ENCODE measurements around the gene DAPL1.

The DAPL1 gene

GRCh38 chr2:158803506-158803905 is 8.4 kb downstream of the DAPL1 start:
- Histone ChIP-seq H3K4ac (ENCODE audit: low read depth in 1 of 2, low read length in 2 of 2) (no peak overlapping the region), H4K8ac (ENCODE audit: low read length) (no peak overlapping the region), H3K4me2 (ENCODE audit: low read length, poor library complexity, severe bottlenecking) (no peak overlapping the region), H3K23ac (ENCODE audit: low read length in 2 of 2) (no peak overlapping the region), H2AK5ac (ENCODE audit: low read length, severe bottlenecking) (no peak overlapping the region), H2BK5ac (ENCODE audit: low read depth, low read length, poor library complexity, severe bottlenecking) (no peak overlapping the region), H3K36me3 (ENCODE audit: control insufficient read depth in 1 of 2, insufficient read depth in 2 of 2, low read depth in 1 of 2, low read length in 2 of 2) (no peaks in the 10 kb centered on the region), H2BK120ac (ENCODE audit: low read depth, low read length) (no peak overlapping the region), H3K4me1 (ENCODE audit: control insufficient read depth, insufficient read depth, low read depth, low read length) (no peaks in the 10 kb centered on the region), H3K9me3 (ENCODE audit: control insufficient read depth, low read length) (no peaks in the 10 kb centered on the region), H2BK12ac (ENCODE audit: low read length in 2 of 2) (no peak overlapping the region), H2BK15ac (ENCODE audit: low read depth, poor library complexity, severe bottlenecking) (no peak overlapping the region), H3K18ac (ENCODE audit: low read depth in 1 of 2, low read length in 2 of 2) (no peak overlapping the region), H3K27me3 (ENCODE audit: control insufficient read depth in 1 of 2, insufficient read depth in 1 of 2, low read length in 2 of 2) (peaks cover 5 to 12% of the 10 kb centered on the region in 2 experiments), H3K4me3 (ENCODE audit: insufficient read depth in 1 of 2, low read depth in 1 of 2, low read length in 2 of 2) (no peak overlapping the region), H3K9ac (ENCODE audit: low read length) (no peak overlapping the region), H3K14ac (ENCODE audit: low read length in 2 of 2) (no peak overlapping the region), H3K79me1 (replicated peaks; ENCODE audit: low read length, poor library complexity, severe bottlenecking) (no peaks in the 10 kb centered on the region), H4K91ac (ENCODE audit: low read length) (no peak overlapping the region), H2AFZ (ENCODE audit: low read depth, low read length) (no peak overlapping the region), H3K27ac (ENCODE audit: low read length, poor library complexity, severe bottlenecking) (no peak overlapping the region)
- WGBS: 68% methylated on average over 2 of the region's 2 CpGs
- DNase-seq: no peak

- H2AFZ ChIP-seq (ENCODE audit: low read depth, low read length): no peak overlapping the region
- DNase-seq: no peak
- H2BK15ac ChIP-seq (ENCODE audit: low read depth, poor library complexity, severe bottlenecking): no peak overlapping the region
- no peaks in the 10 kb centered on the region for H3K9me3 ChIP-seq (ENCODE audit: control insufficient read depth, low read length)
- no peak overlapping the region for H3K23ac ChIP-seq (ENCODE audit: low read length in 2 of 2)
- WGBS: 96% methylated on average over 2 of the region's 4 CpGs
- no peak overlapping the region for H3K14ac ChIP-seq (ENCODE audit: low read length in 2 of 2)
- no peaks in the 10 kb centered on the region for H3K36me3 ChIP-seq (ENCODE audit: control insufficient read depth in 1 of 2, insufficient read depth in 2 of 2, low read depth in 1 of 2, low read length in 2 of 2)
- H3K27ac ChIP-seq (ENCODE audit: low read length, poor library complexity, severe bottlenecking): no peak overlapping the region
- no peaks in the 10 kb centered on the region for H3K79me1 ChIP-seq (replicated peaks; ENCODE audit: low read length, poor library complexity, severe bottlenecking)
- H3K4ac ChIP-seq (ENCODE audit: low read depth in 1 of 2, low read length in 2 of 2): no peak overlapping the region
- H2BK120ac ChIP-seq (ENCODE audit: low read depth, low read length): no peak overlapping the region
- no peak overlapping the region for H3K18ac ChIP-seq (ENCODE audit: low read depth in 1 of 2, low read length in 2 of 2)
- no peak overlapping the region for H3K4me2 ChIP-seq (ENCODE audit: low read length, poor library complexity, severe bottlenecking)
- H2BK12ac ChIP-seq (ENCODE audit: low read length in 2 of 2): no peak overlapping the region
- no peak overlapping the region for H4K91ac ChIP-seq (ENCODE audit: low read length)
- H2BK5ac ChIP-seq (ENCODE audit: low read depth, low read length, poor library complexity, severe bottlenecking): no peak overlapping the region
- no peak overlapping the region for H3K9ac ChIP-seq (ENCODE audit: low read length)
- H4K8ac ChIP-seq (ENCODE audit: low read length): no peak overlapping the region
- H3K4me1 ChIP-seq (ENCODE audit: control insufficient read depth, insufficient read depth, low read depth, low read length): no peaks in the 10 kb centered on the region
- H3K4me3 ChIP-seq (ENCODE audit: insufficient read depth in 1 of 2, low read depth in 1 of 2, low read length in 2 of 2): no peak overlapping the region
- H2AK5ac ChIP-seq (ENCODE audit: low read length, severe bottlenecking): no peak overlapping the region
- peaks cover 0 to 4% of the 10 kb centered on the region in 2 experiments for H3K27me3 ChIP-seq (ENCODE audit: control insufficient read depth in 1 of 2, insufficient read depth in 1 of 2, low read length in 2 of 2)
These were observed 10.1 kb downstream of the DAPL1 start for GRCh38 chr2:158805255-158805654.

GRCh38 chr2:158805936-158806335 is 10.8 kb downstream of the DAPL1 start:
- Histone ChIP-seq H3K4ac (ENCODE audit: low read depth in 1 of 2, low read length in 2 of 2) (no peak overlapping the region), H2BK5ac (ENCODE audit: low read depth, low read length, poor library complexity, severe bottlenecking) (no peak overlapping the region), H2AK5ac (ENCODE audit: low read length, severe bottlenecking) (no peak overlapping the region), H3K23ac (ENCODE audit: low read length in 2 of 2) (no peak overlapping the region), H3K9ac (ENCODE audit: low read length) (no peak overlapping the region), H3K4me1 (ENCODE audit: control insufficient read depth, insufficient read depth, low read depth, low read length) (no peaks in the 10 kb centered on the region), H3K27me3 (ENCODE audit: control insufficient read depth in 1 of 2, insufficient read depth in 1 of 2, low read length in 2 of 2) (peaks cover 0 to 4% of the 10 kb centered on the region in 2 experiments), H3K14ac (ENCODE audit: low read length in 2 of 2) (no peak overlapping the region), H3K18ac (ENCODE audit: low read depth in 1 of 2, low read length in 2 of 2) (no peak overlapping the region), H2AFZ (ENCODE audit: low read depth, low read length) (no peak overlapping the region), H3K4me3 (ENCODE audit: insufficient read depth in 1 of 2, low read depth in 1 of 2, low read length in 2 of 2) (no peak overlapping the region), H3K27ac (ENCODE audit: low read length, poor library complexity, severe bottlenecking) (no peak overlapping the region), H2BK120ac (ENCODE audit: low read depth, low read length) (no peak overlapping the region), H3K79me1 (replicated peaks; ENCODE audit: low read length, poor library complexity, severe bottlenecking) (no peaks in the 10 kb centered on the region), H2BK12ac (ENCODE audit: low read length in 2 of 2) (no peak overlapping the region), H3K36me3 (ENCODE audit: control insufficient read depth in 1 of 2, insufficient read depth in 2 of 2, low read depth in 1 of 2, low read length in 2 of 2) (no peaks in the 10 kb centered on the region), H3K4me2 (ENCODE audit: low read length, poor library complexity, severe bottlenecking) (no peak overlapping the region), H2BK15ac (ENCODE audit: low read depth, poor library complexity, severe bottlenecking) (no peak overlapping the region), H4K91ac (ENCODE audit: low read length) (no peak overlapping the region), H3K9me3 (ENCODE audit: control insufficient read depth, low read length) (no peaks in the 10 kb centered on the region), H4K8ac (ENCODE audit: low read length) (no peak overlapping the region)
- 85% methylated on average over 1 of the region's 1 CpG for WGBS
- DNase-seq: no peak

- Histone ChIP-seq H2AFZ (ENCODE audit: low read depth, low read length) (no peak overlapping the region), H2BK120ac (ENCODE audit: low read depth, low read length) (no peak overlapping the region), H4K91ac (ENCODE audit: low read length) (no peak overlapping the region), H3K4me2 (ENCODE audit: low read length, poor library complexity, severe bottlenecking) (no peak overlapping the region), H2BK12ac (ENCODE audit: low read length in 2 of 2) (no peak overlapping the region), H3K27me3 (ENCODE audit: control insufficient read depth in 1 of 2, insufficient read depth in 1 of 2, low read length in 2 of 2) (peaks cover 0 to 4% of the 10 kb centered on the region in 2 experiments), H3K9ac (ENCODE audit: low read length) (no peak overlapping the region), H2AK5ac (ENCODE audit: low read length, severe bottlenecking) (no peak overlapping the region), H3K4me3 (ENCODE audit: insufficient read depth in 1 of 2, low read depth in 1 of 2, low read length in 2 of 2) (no peak overlapping the region), H3K79me1 (replicated peaks; ENCODE audit: low read length, poor library complexity, severe bottlenecking) (no peaks in the 10 kb centered on the region), H3K4ac (ENCODE audit: low read depth in 1 of 2, low read length in 2 of 2) (no peak overlapping the region), H3K9me3 (ENCODE audit: control insufficient read depth, low read length) (no peaks in the 10 kb centered on the region), H2BK15ac (ENCODE audit: low read depth, poor library complexity, severe bottlenecking) (no peak overlapping the region), H3K27ac (ENCODE audit: low read length, poor library complexity, severe bottlenecking) (no peak overlapping the region), H3K14ac (ENCODE audit: low read length in 2 of 2) (no peak overlapping the region), H4K8ac (ENCODE audit: low read length) (no peak overlapping the region), H3K36me3 (ENCODE audit: control insufficient read depth in 1 of 2, insufficient read depth in 2 of 2, low read depth in 1 of 2, low read length in 2 of 2) (no peaks in the 10 kb centered on the region), H3K4me1 (ENCODE audit: control insufficient read depth, insufficient read depth, low read depth, low read length) (no peaks in the 10 kb centered on the region), H3K18ac (ENCODE audit: low read depth in 1 of 2, low read length in 2 of 2) (no peak overlapping the region), H2BK5ac (ENCODE audit: low read depth, low read length, poor library complexity, severe bottlenecking) (no peak overlapping the region), H3K23ac (ENCODE audit: low read length in 2 of 2) (no peak overlapping the region)
- no peak for DNase-seq
- WGBS: 72% methylated on average over 4 of the region's 4 CpGs
These were observed 11.8 kb downstream of the DAPL1 start for GRCh38 chr2:158806941-158807340.
